ENCODE measurements around the gene RCHY1. TPM values are rescaled to one million over a fixed set of nuclear protein-coding genes. Genes with fewer than 3 reads are reported as not detected.
"Not testable (repeated sequence)": the region's sequence is repeated elsewhere in the genome, so short reads cannot be mapped to it uniquely, and the experiment has no call there.

Gene RCHY1
- total and polyA plus RNA-seq, 2 donors: 24.6 to 52.4 TPM

- WGBS: 98% methylated on average over 4 of the region's 4 CpGs
- not testable (repeated sequence) for H3K36me3 ChIP-seq (ENCODE audit: insufficient read depth); H3K27ac ChIP-seq (ENCODE audit: low read depth); H3K4me3 ChIP-seq (ENCODE audit: low read depth, low read length); DNase-seq (ENCODE audit: extremely low spot score); H3K4me1 ChIP-seq (ENCODE audit: insufficient read depth)
Measured at GRCh38 chr4:75533339-75533887, 19.2 kb upstream of the RCHY1 start.

GRCh38 chr4:75531536-75532143 is 17.4 kb upstream of the RCHY1 start:
- WGBS: 91% methylated on average over 7 of the region's 7 CpGs
- H3K4me3 ChIP-seq (ENCODE audit: low read depth, low read length); H3K36me3 ChIP-seq (ENCODE audit: insufficient read depth); H3K27ac ChIP-seq (ENCODE audit: low read depth); DNase-seq (ENCODE audit: extremely low spot score); H3K4me1 ChIP-seq (ENCODE audit: insufficient read depth): not testable (repeated sequence)

GRCh38 chr4:75530556-75531322 is 16.5 kb upstream of the RCHY1 start:
- Histone ChIP-seq H3K4me1 (ENCODE audit: insufficient read depth) (no peaks in the 10 kb centered on the region), H3K36me3 (ENCODE audit: insufficient read depth) (peaks cover 4% of the 10 kb centered on the region), H3K4me3 (ENCODE audit: low read depth, low read length) (no peak overlapping the region), H3K27ac (ENCODE audit: low read depth) (no peak overlapping the region)
- DNase-seq (ENCODE audit: extremely low spot score): no peak
- WGBS: 96% methylated on average over 2 of the region's 2 CpGs

- Histone ChIP-seq H3K36me3 (ENCODE audit: insufficient read depth) (peaks cover 6% of the 10 kb centered on the region), H3K27ac (ENCODE audit: low read depth) (no peak overlapping the region), H3K4me3 (ENCODE audit: low read depth, low read length) (no peak overlapping the region), H3K4me1 (ENCODE audit: insufficient read depth) (no peaks in the 10 kb centered on the region)
- no peak for DNase-seq (ENCODE audit: extremely low spot score)
Measured at GRCh38 chr4:75527482-75527881, 13.3 kb upstream of the RCHY1 start.

- H3K4me1 ChIP-seq (ENCODE audit: insufficient read depth): no peaks in the 10 kb centered on the region
- no peak for DNase-seq (ENCODE audit: extremely low spot score)
- WGBS: 100% methylated on average over 1 of the region's 1 CpG
- H3K4me3 ChIP-seq (ENCODE audit: low read depth, low read length): no peak overlapping the region
- no peak overlapping the region for H3K27ac ChIP-seq (ENCODE audit: low read depth)
- H3K36me3 ChIP-seq (ENCODE audit: insufficient read depth): peaks cover 6% of the 10 kb centered on the region
Measured at GRCh38 chr4:75525910-75526309, 11.7 kb upstream of the RCHY1 start.

- Histone ChIP-seq H3K36me3 (ENCODE audit: insufficient read depth) (peaks cover 4% of the 10 kb centered on the region), H3K4me1 (ENCODE audit: insufficient read depth) (no peaks in the 10 kb centered on the region), H3K4me3 (ENCODE audit: low read depth, low read length) (no peak overlapping the region), H3K27ac (ENCODE audit: low read depth) (no peak overlapping the region)
- 92% methylated on average over 1 of the region's 1 CpG for WGBS
- DNase-seq (ENCODE audit: extremely low spot score): no peak
Measured at GRCh38 chr4:75525086-75525485, 10.9 kb upstream of the RCHY1 start.

- not testable (repeated sequence) for DNase-seq (ENCODE audit: extremely low spot score); H3K4me3 ChIP-seq (ENCODE audit: low read depth, low read length); H3K36me3 ChIP-seq (ENCODE audit: insufficient read depth); H3K27ac ChIP-seq (ENCODE audit: low read depth); H3K4me1 ChIP-seq (ENCODE audit: insufficient read depth)
- 94% methylated on average over 4 of the region's 7 CpGs for WGBS
Measured at GRCh38 chr4:75519452-75519851, 5.2 kb upstream of the RCHY1 start.

- WGBS: 83% methylated on average over 1 of the region's 1 CpG
- no peak overlapping the region for H3K27ac ChIP-seq (ENCODE audit: low read depth)
- DNase-seq (ENCODE audit: extremely low spot score): no peak
- peaks cover 1% of the 10 kb centered on the region for H3K4me1 ChIP-seq (ENCODE audit: insufficient read depth)
- no peak overlapping the region for H3K4me3 ChIP-seq (ENCODE audit: low read depth, low read length)
- no peaks in the 10 kb centered on the region for H3K36me3 ChIP-seq (ENCODE audit: insufficient read depth)
Measured at GRCh38 chr4:75516144-75516543, 1.9 kb upstream of the RCHY1 start.

GRCh38 chr4:75514949-75515612 is 878 bp upstream of the RCHY1 start:
- H3K4me3 ChIP-seq (ENCODE audit: low read depth, low read length): peak overlapping the region; percentile 76
- H3K36me3 ChIP-seq (ENCODE audit: insufficient read depth): no peaks in the 10 kb centered on the region
- WGBS: 55% methylated on average over 9 of the region's 9 CpGs
- no peak for DNase-seq (ENCODE audit: extremely low spot score)
- H3K4me1 ChIP-seq (ENCODE audit: insufficient read depth): peaks cover 1% of the 10 kb centered on the region
- peak overlapping the region; percentile 83 for H3K27ac ChIP-seq (ENCODE audit: low read depth)

GRCh38 chr4:75513526-75514130 is 575 bp downstream of the RCHY1 start:
- H3K4me1 ChIP-seq (ENCODE audit: insufficient read depth): peaks cover 3% of the 10 kb centered on the region
- H3K4me3 ChIP-seq (ENCODE audit: low read depth, low read length): peak overlapping the region; percentile 76
- peak overlapping the region; percentile 83 for H3K27ac ChIP-seq (ENCODE audit: low read depth)
- DNase-seq (ENCODE audit: extremely low spot score): no peak
- no peaks in the 10 kb centered on the region for H3K36me3 ChIP-seq (ENCODE audit: insufficient read depth)
- WGBS: 1% methylated on average over 12 of the region's 12 CpGs

- Histone ChIP-seq H3K4me3 (ENCODE audit: low read depth, low read length) (peak overlapping the region; percentile 76), H3K27ac (ENCODE audit: low read depth) (peak overlapping the region; percentile 38), H3K36me3 (ENCODE audit: insufficient read depth) (no peaks in the 10 kb centered on the region), H3K4me1 (ENCODE audit: insufficient read depth) (peaks cover 3% of the 10 kb centered on the region)
- 45% methylated on average over 6 of the region's 6 CpGs for WGBS
- no peak for DNase-seq (ENCODE audit: extremely low spot score)
Measured at GRCh38 chr4:75512386-75513211, 1.6 kb downstream of the RCHY1 start.

- Histone ChIP-seq H3K36me3 (ENCODE audit: insufficient read depth) (no peaks in the 10 kb centered on the region), H3K27ac (ENCODE audit: low read depth) (no peak overlapping the region), H3K4me1 (ENCODE audit: insufficient read depth) (peaks cover 3% of the 10 kb centered on the region), H3K4me3 (ENCODE audit: low read depth, low read length) (no peak overlapping the region)
- WGBS: 60% methylated on average over 3 of the region's 3 CpGs
- no peak for DNase-seq (ENCODE audit: extremely low spot score)
Measured at GRCh38 chr4:75511841-75512240, 2.4 kb downstream of the RCHY1 start.

- not testable (repeated sequence) for H3K4me1 ChIP-seq (ENCODE audit: insufficient read depth); DNase-seq (ENCODE audit: extremely low spot score); H3K27ac ChIP-seq (ENCODE audit: low read depth); H3K4me3 ChIP-seq (ENCODE audit: low read depth, low read length); H3K36me3 ChIP-seq (ENCODE audit: insufficient read depth)
- 72% methylated on average over 4 of the region's 4 CpGs for WGBS
Measured at GRCh38 chr4:75509592-75509991, 4.6 kb downstream of the RCHY1 start.

Data from urinary bladder (tissue), 4 donors.